NB4 (cell line): Measurements from ENCODE around the gene APEH.

ENCODE experiments used
- DNase-seq: peaks from one replicate; pipeline ENCODE4 v3.0.0; 2010; ENCODE audit warnings: low read depth
- H3K4me3 ChIP-seq: one replicate; pipeline ENCODE4 v1.5.1; 2011; ENCODE audit warnings: mild to moderate bottlenecking, low read depth, low read length, moderate library complexity
- CTCF ChIP-seq: IDR thresholded peaks from one replicate; pipeline ENCODE4 v1.5.1; 2012; ENCODE audit warnings: low read depth, low read length
- MAX ChIP-seq: IDR thresholded peaks from 2 replicates; pipeline ENCODE4 v1.6.1; 2011; ENCODE audit warnings: low read depth, low read length
- MYC ChIP-seq: IDR thresholded peaks from 2 replicates; pipeline ENCODE4 v1.6.1; 2011; ENCODE audit warnings: low read depth, low read length
- POLR2A ChIP-seq: IDR thresholded peaks from 2 replicates; pipeline ENCODE4 v1.6.1; 2011; ENCODE audit warnings: mild to moderate bottlenecking; ENCODE audit not compliant: insufficient read length; ENCODE audit errors: extremely low read depth

Gene APEH

GRCh38 chr3:49659756-49660155 lies 14.4 kb upstream of the APEH start:
- DNase-seq, result no peak
- TF ChIP-seq POLR2A, result no peak
- TF ChIP-seq MAX, result no peak
- no peak for TF ChIP-seq CTCF
- no peak for TF ChIP-seq MYC
- H3K4me3 ChIP-seq, result no peak overlapping the region

- no peak for DNase-seq
- H3K4me3 ChIP-seq, result no peak overlapping the region
Measured at GRCh38 chr3:49661281-49661680, 12.9 kb upstream of the APEH start.

GRCh38 chr3:49662021-49662420 lies 12.1 kb upstream of the APEH start:
- DNase-seq, result no peak
- TF ChIP-seq MAX, result no peak
- TF ChIP-seq POLR2A, result no peak
- TF ChIP-seq CTCF, result no peak
- no peak for TF ChIP-seq MYC
- H3K4me3 ChIP-seq, result no peak overlapping the region

More at GRCh38 chr3:49661281-49661680, 12.9 kb upstream of the APEH start:
- TF ChIP-seq CTCF, result no peak
- TF ChIP-seq MAX, result no peak
- TF ChIP-seq MYC, result no peak
- no peak for TF ChIP-seq POLR2A

- DNase-seq, result no peak
- TF ChIP-seq MYC, result no peak
- no peak overlapping the region for H3K4me3 ChIP-seq
Measured at GRCh38 chr3:49662720-49663413, 11.3 kb upstream of the APEH start.

DNA sequence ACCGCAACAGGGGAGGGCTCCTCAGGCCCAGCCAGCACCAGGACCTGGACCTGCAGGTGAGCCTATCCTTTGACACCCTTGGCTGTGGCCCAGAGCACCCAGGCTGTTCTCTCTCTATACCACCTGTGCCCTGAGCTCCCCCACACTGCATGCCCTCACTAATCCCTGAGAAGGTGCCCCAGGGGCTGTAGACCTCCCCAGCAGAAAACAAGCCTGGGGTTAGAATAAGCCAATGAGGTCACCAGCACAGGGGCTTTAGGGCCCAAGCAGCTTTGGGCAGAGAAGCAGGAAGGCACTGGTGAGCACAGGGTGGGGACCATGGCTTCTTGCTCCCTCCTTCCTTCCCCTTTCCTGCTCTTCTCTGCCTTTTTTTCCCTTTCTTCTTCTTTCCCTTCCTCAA lies 10.3 kb upstream of the APEH start:
- no peak for DNase-seq
- H3K4me3 ChIP-seq, result no peak overlapping the region
- TF ChIP-seq MYC (no peak), CTCF (no peak), MAX (no peak), POLR2A (no peak)

GRCh38 chr3:49664300-49664699 lies 9.9 kb upstream of the APEH start:
- no peak for DNase-seq
- no peak overlapping the region for H3K4me3 ChIP-seq
- no peak for TF ChIP-seq POLR2A

GRCh38 chr3:49665822-49666519 lies 8.2 kb upstream of the APEH start:
- TF ChIP-seq CTCF, result no peak
- no peak for TF ChIP-seq POLR2A
- TF ChIP-seq MAX, result no peak
- TF ChIP-seq MYC, result no peak
- H3K4me3 ChIP-seq, result no peak overlapping the region
- DNase-seq, result no peak
